Ovary (tissue), 9 donors: ENCODE results near the gene CD74. TPM values are rescaled to one million over a fixed set of nuclear protein-coding genes. Genes with fewer than 3 reads are reported as not detected.

Source experiments
- DNase-seq, 5 donors: peaks; one replicate each; pipeline ENCODE4 v3.0.0-alpha.2; 2019 to 2020
- H3K27ac ChIP-seq, 2 donors: fragments of 200-600 bp; one replicate each; pipeline versions ENCODE4 v1.5.1 to v1.8.0; 2019 to 2022
- H3K27me3 ChIP-seq: fragments of 200-600 bp; one replicate; pipeline ENCODE4 v1.8.0; 2022
- H3K36me3 ChIP-seq: fragments of 200-600 bp; sonication (generic); one replicate; pipeline ENCODE4 v1.5.1; 2019
- H3K4me1 ChIP-seq: one replicate; pipeline ENCODE4 v1.8.1; 2013; ENCODE audit warnings: mild to moderate bottlenecking, moderate library complexity; ENCODE audit not compliant: insufficient read depth
- H3K4me3 ChIP-seq: fragments of 200-600 bp; sonication (generic); one replicate; pipeline ENCODE4 v1.5.1; 2017
- H3K9me3 ChIP-seq, 2 donors: fragments of 200-600 bp in 1 of 2; sonication (generic) in 1 of 2; one replicate each; pipeline versions ENCODE4 v1.5.1 to v1.8.1; 2013 to 2019; ENCODE audit warnings: mild to moderate bottlenecking in 1 of 2, moderate library complexity in 1 of 2
- EP300 ChIP-seq: sonication (generic); formaldehyde crosslinking; IDR thresholded peaks from one replicate; pipeline ENCODE4 v1.6.1; 2017; ENCODE audit warnings: antibody characterized with exemption
- POLR2A ChIP-seq: fragments of 450-650 bp; IDR thresholded peaks from one replicate; pipeline ENCODE4 v1.6.1; 2017; ENCODE audit warnings: antibody characterized with exemption, mild to moderate bottlenecking, moderate library complexity
- WGBS, 3 donors: extraction: QIAGEN DNeasy Blood & Tissue Kit in 1 of 3; methylation state at CpG; one replicate each; pipeline versions ENCODE4 v1.1.5 to v1.1.7; 2013 to 2017; 5-methylcytosine and 5-hydroxymethylcytosine counted together
- intact Hi-C, 4 donors: fragments of 100-400 bp; cut with DNase I; formaldehyde crosslinking; loops; one replicate each; pipeline versions ENCODE4 v1.11.0 to v1.15.1; 2022 to 2023
- polyA plus RNA-seq, 2 donors: library from polyadenylated mRNA; stranded (reverse); fragments of 200-250 nt in 1 of 2; fragments of 350-450 nt in 1 of 2; fragmentation: Illumina TruSeq in 1 of 2; extraction: RNeasy Lipid Tissue Mini Kit (QIAGEN cat#74804) in 1 of 2; gene quantifications; one replicate each; pipeline ENCODE4 v1.2.3, GENCODE V29; 2013 to 2014
- total RNA-seq, 7 donors: library from RNA; depleted of rRNA in 2 of 7; stranded (reverse); fragments of >200 nt in 2 of 7; fragmentation: NEBNext Ultra II Directional in 3 of 7; extraction: Animal tissue kit (Norgen Biotek cat#: 25700) in 3 of 7; gene quantifications; one replicate each; pipeline versions ENCODE4 v1.1.0 to v1.2.4, GENCODE V29; 2016 to 2023
- TF ChIP-seq, protein P1 (sequence below), 3 donors: fragments of 450-650 bp in 2 of 3; fragments of 200-600 bp in 1 of 3; IDR thresholded peaks; one replicate each; pipeline versions ENCODE4 v1.5.1 to v1.8.0; 2016 to 2022; ENCODE audit warnings: antibody characterized with exemption in 3 of 3, mild to moderate bottlenecking in 1 of 3
- donor health status: DM: no; HTN: no; CAD: no; lungs with moderate emphysema.
- donor health status: DM: no; HTN: no; CAD: no.
- donor health status: Bipolar disorder and iron deficiency.
- donor health status: DM: yes; HTN: yes; CAD: no.
- donor health status: DM: no; HTN: no; CAD: no.
- donor health status: DM: yes; HTN: yes; CAD: no.

The CD74 gene
- total and polyA plus RNA-seq, 9 donors, result 96.9 to 1,292 (median 384) TPM

- Histone ChIP-seq H3K4me3 (no peak overlapping the region), H3K36me3 (no peaks in the 10 kb centered on the region), H3K27ac (no peak overlapping the region), H3K9me3 (no peaks in the 10 kb centered on the region), H3K4me1 (no peaks in the 10 kb centered on the region), H3K27me3 (no peaks in the 10 kb centered on the region)
- TF ChIP-seq, protein P1, sequence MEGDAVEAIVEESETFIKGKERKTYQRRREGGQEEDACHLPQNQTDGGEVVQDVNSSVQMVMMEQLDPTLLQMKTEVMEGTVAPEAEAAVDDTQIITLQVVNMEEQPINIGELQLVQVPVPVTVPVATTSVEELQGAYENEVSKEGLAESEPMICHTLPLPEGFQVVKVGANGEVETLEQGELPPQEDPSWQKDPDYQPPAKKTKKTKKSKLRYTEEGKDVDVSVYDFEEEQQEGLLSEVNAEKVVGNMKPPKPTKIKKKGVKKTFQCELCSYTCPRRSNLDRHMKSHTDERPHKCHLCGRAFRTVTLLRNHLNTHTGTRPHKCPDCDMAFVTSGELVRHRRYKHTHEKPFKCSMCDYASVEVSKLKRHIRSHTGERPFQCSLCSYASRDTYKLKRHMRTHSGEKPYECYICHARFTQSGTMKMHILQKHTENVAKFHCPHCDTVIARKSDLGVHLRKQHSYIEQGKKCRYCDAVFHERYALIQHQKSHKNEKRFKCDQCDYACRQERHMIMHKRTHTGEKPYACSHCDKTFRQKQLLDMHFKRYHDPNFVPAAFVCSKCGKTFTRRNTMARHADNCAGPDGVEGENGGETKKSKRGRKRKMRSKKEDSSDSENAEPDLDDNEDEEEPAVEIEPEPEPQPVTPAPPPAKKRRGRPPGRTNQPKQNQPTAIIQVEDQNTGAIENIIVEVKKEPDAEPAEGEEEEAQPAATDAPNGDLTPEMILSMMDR (IDR thresholded peaks at IDR 0.05), result no peak
- intact Hi-C loops, result no loop called here
- 65 to 72% (median 67%) methylated on average over 13 of the region's 13 CpGs for WGBS, 3 donors
- no peak for DNase-seq
These were observed 17.6 kb downstream of the CD74 start for GRCh38 chr5:150394912-150395687.

DNA sequence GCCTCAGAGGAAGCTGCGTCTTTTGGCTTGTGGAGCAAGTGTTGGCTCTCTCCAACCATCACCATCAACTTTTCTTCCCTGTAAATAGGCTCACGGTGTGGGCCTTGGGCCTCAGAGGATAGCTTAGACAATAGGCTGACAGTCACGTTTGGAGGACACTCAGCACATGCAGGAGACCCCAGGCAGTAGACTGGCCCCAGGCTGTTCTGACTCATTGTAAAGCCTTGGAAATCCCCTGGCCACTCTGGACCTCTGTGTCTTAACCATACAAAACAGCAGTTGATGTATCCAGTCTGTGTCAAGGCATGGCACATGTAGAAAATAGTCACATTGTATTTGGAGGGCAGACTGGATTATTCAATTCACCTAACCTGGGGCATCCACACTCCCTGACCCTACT is 18.6 kb downstream of the CD74 start:
- no peak for DNase-seq
- no peaks in the 10 kb centered on the region for H3K36me3 ChIP-seq
- no peak overlapping the region for H3K27ac ChIP-seq
- intact Hi-C loops, result no loop called here
- no peaks in the 10 kb centered on the region for H3K4me1 ChIP-seq
- no peaks in the 10 kb centered on the region for H3K9me3 ChIP-seq
- WGBS, 3 donors, result 71 to 86% (median 84%) methylated on average over 3 of the region's 3 CpGs
- no peaks in the 10 kb centered on the region for H3K27me3 ChIP-seq
- no peak overlapping the region for H3K4me3 ChIP-seq
- TF ChIP-seq POLR2A (no peak), EP300 (no peak)
- TF ChIP-seq, protein P1 (IDR thresholded peaks at IDR 0.05), result no peak

GRCh38 chr5:150393096-150393645 is 19.5 kb downstream of the CD74 start:
- DNase-seq, result no peak
- WGBS, 3 donors, result 82 to 93% (median 83%) methylated on average over 3 of the region's 3 CpGs
- Histone ChIP-seq H3K9me3 (no peaks in the 10 kb centered on the region), H3K4me3 (no peak overlapping the region), H3K36me3 (no peaks in the 10 kb centered on the region), H3K27me3 (no peaks in the 10 kb centered on the region), H3K4me1 (no peaks in the 10 kb centered on the region), H3K27ac (no peak overlapping the region)
- intact Hi-C loops, result no loop called here
- TF ChIP-seq POLR2A, result no peak
- TF ChIP-seq, protein P1 (IDR thresholded peaks at IDR 0.05), result no peak
- TF ChIP-seq EP300, result no peak

DNA sequence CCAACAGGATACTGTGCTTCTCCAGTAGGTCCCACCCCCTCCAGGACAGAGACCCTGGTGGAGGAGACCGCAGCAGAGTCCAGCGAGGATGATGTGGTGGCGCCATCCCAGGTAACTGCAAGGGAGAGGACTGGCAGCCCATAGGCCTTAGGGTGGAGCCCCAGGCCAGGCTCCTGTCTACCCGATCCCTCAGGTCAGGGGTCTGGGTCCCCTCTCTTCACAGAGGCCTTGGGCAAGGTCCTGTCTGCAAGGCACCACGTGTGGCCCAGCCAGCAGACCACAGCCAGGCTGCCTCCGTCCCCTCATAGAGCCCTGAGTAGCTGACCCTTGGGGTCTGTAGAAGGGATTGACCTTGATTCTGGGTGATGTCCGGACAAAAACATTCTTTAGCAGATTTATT is 20.0 kb downstream of the CD74 start:
- Histone ChIP-seq H3K27ac (no peak overlapping the region), H3K27me3 (no peaks in the 10 kb centered on the region), H3K4me1 (no peaks in the 10 kb centered on the region), H3K9me3 (no peaks in the 10 kb centered on the region), H3K36me3 (no peaks in the 10 kb centered on the region), H3K4me3 (no peak overlapping the region)
- no peak for DNase-seq
- no peak for TF ChIP-seq POLR2A
- TF ChIP-seq EP300, result no peak
- 81 to 93% (median 83%) methylated on average over 7 of the region's 7 CpGs for WGBS, 3 donors
- intact Hi-C loops, result no loop called here

DNA sequence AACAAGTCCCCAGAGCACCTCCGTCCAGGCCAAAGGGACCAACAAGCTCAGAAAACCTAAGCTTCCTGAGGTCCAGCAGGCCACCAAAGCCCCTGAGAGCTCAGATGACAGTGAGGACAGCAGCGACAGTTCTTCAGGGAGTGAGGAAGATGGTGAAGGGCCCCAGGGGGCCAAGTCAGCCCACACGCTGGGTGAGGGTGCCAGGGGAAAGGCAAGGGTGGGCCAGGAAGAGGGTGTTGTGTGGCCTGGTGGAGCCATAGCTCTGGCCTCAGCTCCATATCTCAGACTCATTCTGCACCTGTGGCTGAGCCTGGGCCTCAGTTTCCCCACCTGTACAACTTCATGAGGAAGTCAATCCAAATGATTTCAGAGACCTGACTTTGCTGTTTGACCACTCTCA is 20.7 kb downstream of the CD74 start:
- intact Hi-C loops, result no loop called here
- TF ChIP-seq, protein P1 (IDR thresholded peaks at IDR 0.05), result no peak
- no peak for TF ChIP-seq EP300
- TF ChIP-seq POLR2A, result no peak
- DNase-seq, result no peak
- Histone ChIP-seq H3K36me3 (no peaks in the 10 kb centered on the region), H3K9me3 (no peaks in the 10 kb centered on the region), H3K4me1 (no peaks in the 10 kb centered on the region), H3K27me3 (no peaks in the 10 kb centered on the region), H3K4me3 (no peak overlapping the region), H3K27ac (no peak overlapping the region)
- WGBS, 3 donors, result 90 to 92% (median 91%) methylated on average over 3 of the region's 3 CpGs
